ENCODE results near the gene FLRT2.
A peak's percentile ranks its signal among the peaks of the same experiment; 100 is the strongest.

The FLRT2 gene

DNA sequence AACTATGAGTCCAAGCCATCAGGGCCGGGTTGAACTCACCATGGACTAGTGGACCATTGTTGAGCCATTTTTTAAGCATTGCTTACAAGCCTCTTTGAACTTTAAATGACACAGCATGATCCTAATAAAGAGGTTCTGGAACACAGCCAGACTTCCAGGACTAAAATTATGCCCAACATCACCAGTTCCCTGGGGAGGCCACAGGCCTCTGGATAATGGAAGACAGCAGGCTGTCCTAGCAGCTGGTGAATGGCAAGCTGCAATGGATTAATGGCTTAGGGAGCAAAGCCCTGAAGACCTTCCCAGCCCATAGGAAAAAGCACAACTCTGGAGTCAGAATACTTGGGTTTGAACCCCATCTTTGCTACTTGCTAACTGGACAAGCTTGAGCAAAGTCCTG lies 71.3 kb downstream of the FLRT2 start:
- no peak for DNase-seq

DNA sequence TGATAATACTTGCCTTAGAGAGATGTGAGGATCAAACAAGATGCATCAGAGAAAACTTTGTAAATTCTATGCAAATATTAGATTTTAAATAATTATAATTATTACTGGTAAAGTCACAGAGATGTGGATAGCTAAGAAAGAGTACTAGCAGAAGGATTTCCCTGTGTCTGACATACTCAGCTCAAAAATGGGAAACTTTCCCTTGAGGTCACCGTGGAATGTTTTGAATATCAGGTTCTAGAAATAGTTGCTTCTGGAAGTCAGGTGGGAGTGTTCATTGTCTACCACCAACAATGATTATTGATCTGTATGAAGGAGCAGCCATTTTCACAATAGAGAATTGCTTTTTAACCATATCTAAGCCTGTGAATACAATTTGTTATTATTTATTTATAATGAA lies 71.7 kb downstream of the FLRT2 start:
- DNase-seq, result no peak

GRCh38 chr14:85602345-85602744 lies 72.4 kb downstream of the FLRT2 start:
- no peak for DNase-seq

DNA sequence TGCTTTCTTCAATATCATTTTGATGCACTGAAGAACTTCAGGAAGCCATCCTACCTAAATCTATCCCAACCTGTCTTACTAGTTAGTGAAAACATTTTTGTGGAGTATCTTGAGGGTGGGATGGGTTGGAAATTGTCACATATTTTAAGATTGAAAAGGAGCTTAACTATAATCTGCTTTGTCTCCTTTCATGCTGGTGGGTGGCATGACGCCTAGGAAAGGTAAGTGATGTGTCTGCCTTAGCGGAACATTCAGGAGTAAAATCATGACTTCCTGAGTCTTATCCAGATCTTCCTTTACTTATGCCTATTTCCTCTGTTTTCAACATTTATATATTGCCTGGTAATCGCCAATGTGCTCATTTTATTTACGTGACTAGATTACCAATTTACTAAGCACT lies 74.1 kb downstream of the FLRT2 start:
- no peak for DNase-seq

- DNase-seq, result no peak
Measured at GRCh38 chr14:85604714-85605113, 74.8 kb downstream of the FLRT2 start.

- peak; percentile 44 for DNase-seq
Measured at GRCh38 chr14:85607651-85608081, 77.7 kb downstream of the FLRT2 start.

GRCh38 chr14:85613496-85613895 lies 83.6 kb downstream of the FLRT2 start:
- DNase-seq, result no peak

- DNase-seq, result no peak
Measured at GRCh38 chr14:85616386-85616885, 86.5 kb downstream of the FLRT2 start.

DNA sequence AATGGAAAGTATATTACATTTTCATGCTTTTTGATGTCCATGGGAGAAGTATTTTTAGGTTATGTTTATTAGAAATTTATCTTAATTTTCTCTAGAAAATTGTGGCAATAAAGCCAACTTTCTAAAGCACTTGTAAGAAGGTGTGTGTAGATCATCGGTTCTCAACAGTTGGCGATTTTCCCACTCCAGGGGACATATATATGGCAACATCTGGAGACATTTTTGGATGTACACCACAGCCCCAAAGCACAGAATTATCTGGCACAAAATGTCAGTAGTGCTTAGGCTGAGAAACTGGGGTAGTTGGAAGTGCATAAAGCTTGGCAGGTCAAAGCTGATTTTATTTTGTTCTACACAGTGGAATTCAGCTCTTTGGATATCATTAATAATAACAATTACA lies 86.9 kb downstream of the FLRT2 start:
- DNase-seq, result no peak

DNA sequence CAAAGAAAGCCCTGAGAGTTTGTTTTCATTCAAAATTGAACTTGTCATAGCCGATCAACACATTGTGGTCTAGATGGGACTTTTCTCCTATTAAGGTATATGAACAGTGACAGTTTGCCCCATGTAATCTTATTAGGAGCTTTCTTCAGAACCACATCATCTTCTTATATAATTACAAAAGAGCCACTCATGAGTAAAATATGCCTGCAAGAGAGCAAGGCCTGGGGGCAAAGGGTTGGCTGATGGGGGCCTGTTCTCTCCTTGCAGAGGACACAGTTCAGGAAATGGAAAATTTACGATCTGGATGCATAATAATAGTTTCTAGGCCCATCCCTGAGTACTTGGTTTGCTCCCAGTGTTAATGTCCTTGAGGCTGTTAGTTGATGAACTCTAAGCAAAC lies 87.8 kb downstream of the FLRT2 start:
- DNase-seq, result peak; percentile 36

- no peak for DNase-seq
Measured at GRCh38 chr14:85618390-85618789, 88.4 kb downstream of the FLRT2 start.

DNA sequence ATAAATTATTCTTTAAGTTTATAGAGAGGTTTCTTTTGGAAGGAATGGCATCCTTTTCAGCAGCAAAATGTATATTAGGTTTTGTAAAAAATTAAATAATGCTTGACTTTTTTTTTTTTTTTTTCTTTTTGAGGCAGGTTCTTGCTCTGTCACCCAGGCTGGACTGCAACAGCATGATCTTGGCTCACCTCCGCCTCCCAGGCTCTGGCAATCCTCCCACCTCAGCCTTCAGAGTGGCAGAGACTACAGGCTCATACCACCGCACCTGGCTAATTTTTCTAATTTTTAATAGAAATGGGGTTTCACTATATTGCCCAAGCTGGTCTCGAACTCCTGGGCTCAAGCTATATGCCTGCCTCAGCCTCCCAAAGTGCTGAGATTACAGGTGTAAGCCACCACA lies 89.0 kb downstream of the FLRT2 start:
- no peak for DNase-seq

DNA sequence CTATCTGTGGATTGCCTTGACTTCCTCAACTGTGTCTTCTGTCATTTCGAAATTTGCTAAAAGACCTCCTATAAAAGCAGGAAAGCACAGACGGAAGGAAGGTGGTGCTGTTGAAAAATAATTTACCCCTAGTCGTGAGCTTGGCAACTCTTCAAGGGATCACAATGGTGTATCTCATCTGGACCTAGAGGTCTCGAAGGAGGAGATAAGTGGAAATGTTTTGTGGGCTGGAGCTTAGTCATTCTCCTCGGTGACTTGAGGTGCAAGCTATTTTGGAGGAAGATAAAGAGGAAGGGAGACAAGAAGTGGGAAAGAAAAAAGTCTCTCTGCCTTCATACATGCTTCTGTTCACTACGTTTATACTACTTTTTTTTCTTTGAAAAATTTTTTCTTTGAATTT lies 89.9 kb downstream of the FLRT2 start:
- DNase-seq, result no peak

GRCh38 chr14:85620947-85621346 lies 91.0 kb downstream of the FLRT2 start:
- no peak for DNase-seq

DNA sequence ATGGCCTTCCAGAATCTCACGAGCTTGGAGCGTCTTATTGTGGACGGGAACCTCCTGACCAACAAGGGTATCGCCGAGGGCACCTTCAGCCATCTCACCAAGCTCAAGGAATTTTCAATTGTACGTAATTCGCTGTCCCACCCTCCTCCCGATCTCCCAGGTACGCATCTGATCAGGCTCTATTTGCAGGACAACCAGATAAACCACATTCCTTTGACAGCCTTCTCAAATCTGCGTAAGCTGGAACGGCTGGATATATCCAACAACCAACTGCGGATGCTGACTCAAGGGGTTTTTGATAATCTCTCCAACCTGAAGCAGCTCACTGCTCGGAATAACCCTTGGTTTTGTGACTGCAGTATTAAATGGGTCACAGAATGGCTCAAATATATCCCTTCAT lies 92.2 kb downstream of the FLRT2 start:
- no peak for DNase-seq

- no peak for DNase-seq
Measured at GRCh38 chr14:85622986-85623685, 93.2 kb downstream of the FLRT2 start.

GRCh38 chr14:85625925-85626585 lies 96.1 kb downstream of the FLRT2 start:
- DNase-seq, result no peak

DNA sequence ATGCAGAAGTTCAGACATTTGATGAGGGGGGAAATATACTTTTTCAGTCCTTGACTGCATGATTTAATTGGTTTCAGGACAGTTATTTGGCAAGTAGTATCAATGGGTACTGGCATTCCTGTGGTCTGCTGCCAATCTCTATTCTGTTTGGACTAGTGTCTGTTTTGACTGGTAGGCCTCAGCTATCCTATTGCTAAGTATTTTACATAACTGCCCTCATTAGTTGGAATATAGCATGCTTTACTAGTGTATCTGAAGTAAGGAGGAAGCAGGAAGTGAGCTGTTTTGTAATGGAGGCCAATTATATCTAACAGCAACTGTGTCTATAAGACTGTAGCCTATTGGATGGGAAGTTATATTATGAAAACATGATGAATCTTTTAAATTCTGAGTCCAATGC lies 104.3 kb downstream of the FLRT2 start:
- DNase-seq, result no peak

DNA sequence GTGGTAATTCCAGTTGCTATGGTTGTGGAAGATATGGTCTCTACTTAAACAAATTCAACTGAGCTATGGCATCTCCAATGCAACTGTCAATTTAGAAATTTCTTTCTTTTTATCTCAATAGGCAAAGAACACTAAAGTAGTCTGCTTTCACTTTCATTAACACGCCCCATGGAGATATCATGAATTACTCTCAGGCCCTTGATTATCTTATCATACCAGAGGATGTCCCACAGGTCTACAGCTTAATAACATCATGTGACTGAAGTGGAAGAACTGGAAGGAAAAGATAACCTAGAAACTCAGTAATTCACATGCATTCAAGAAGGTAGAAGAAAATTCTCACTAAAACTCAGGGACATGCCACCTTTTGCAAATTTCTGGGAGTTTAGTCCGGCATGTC lies 114.3 kb downstream of the FLRT2 start:
- DNase-seq, result no peak

DNA sequence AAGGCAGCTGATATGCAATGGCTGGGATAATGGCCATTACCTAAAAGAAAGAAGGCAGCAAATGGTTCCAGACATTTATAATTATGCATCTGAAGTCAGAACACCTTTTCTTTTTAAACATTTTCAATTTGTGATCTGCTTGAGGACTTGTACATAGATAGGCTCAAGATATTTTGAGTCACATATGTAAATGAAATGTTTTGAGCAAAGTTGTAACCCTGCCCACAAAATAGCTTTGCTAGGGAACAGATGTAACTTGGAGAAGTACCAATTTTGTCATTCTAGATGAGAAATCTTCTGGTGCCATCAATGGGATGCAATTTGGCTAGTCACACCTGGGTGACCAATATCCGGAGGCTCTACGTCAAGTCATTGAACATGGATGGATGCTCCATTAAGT lies 123.1 kb downstream of the FLRT2 start:
- no peak for DNase-seq

DNA sequence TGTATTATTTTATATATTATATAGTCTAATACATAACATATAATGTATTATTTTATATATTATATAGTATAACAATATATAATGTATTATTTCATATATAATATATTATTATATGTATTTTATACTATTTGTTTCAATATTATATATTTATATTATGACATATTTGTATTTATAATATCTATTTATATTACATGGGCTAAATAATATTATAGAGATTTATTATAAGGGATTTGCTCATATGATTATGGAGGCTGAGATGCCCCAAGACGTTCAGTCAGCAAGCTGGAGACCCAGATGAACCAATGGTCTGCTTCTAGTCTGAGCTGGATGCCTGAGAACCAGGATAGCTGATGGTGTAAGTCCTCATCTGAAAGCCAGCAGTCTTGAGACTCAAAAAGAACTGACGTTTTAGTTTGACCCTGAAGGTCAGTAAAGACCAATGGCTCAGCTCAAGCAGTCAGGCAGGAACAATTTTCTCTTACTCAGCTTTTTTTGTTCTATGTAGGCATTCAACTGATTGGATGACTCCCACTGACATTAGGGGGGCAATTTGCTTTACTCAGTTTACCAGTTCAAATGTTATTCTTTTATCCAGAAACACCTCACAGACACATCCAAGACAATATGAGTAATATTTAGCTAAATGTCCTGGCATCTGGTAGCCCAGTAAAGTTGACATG lies 130.4 kb downstream of the FLRT2 start:
- DNase-seq, result no peak

DNA sequence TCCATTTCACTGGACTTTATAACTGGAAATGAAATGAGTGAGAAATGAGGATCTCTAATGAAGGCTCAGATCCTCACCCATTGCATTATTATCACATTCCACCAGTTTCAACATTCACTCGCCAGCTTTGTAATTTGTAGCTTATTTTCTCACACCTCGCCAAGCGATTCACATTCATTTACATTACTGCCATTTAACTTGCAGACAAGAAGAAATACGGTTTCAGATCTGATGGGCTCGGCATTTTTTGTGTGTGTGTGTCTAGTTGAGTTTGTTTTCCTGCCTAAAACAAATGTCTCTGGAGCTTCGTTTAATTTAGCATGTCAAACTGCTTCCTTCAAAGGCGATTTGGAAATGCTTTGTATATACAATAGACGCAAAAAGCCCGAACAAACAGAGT lies 132.2 kb downstream of the FLRT2 start:
- no peak for DNase-seq

DNA sequence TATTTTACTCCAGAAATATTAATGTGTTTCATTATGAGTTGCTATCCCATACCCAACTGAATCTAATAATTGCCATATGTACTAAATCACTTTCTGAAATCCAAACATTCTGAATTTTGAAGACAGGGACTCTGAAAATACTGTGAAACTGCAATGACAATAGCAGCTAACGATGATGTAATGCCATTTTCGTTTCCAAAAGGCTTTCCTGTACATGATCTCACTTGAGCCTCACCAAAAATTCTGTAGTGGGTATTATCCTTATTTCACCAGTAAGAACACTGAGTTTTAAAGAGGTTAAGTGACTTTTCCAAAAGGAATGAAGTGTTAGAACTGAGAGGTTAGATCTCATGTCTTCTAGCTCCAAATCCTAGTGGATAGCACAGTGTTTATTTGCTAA lies 133.3 kb downstream of the FLRT2 start:
- no peak for DNase-seq

GRCh38 chr14:85663667-85664066 lies 133.7 kb downstream of the FLRT2 start:
- DNase-seq, result no peak

Data from T1000 (cell line).